Testis (tissue), 2 donors: ENCODE results near the gene G6PC2.

Source experiments
- CTCF ChIP-seq, 3 experiments: fragments of 450-650 bp in 2 of 3; fragments of 200-600 bp in 1 of 3; sonication (generic) in 1 of 3; IDR thresholded peaks; one replicate each; pipeline ENCODE4 v1.5.1; 2016 to 2019; ENCODE audit warnings: antibody characterized with exemption in 3 of 3, mild to moderate bottlenecking in 2 of 3, moderate library complexity in 1 of 3
- POLR2A ChIP-seq: fragments of 450-650 bp; IDR thresholded peaks from one replicate; pipeline ENCODE4 v1.6.1; 2017; ENCODE audit warnings: antibody characterized with exemption, mild to moderate bottlenecking, moderate library complexity

- no peak for TF ChIP-seq POLR2A
- TF ChIP-seq CTCF (IDR thresholded peaks at IDR 0.05) = no peak
These were observed 40.2 kb downstream of the G6PC2 start for GRCh38 chr2:168941297-168941696.
